ENCODE data around the gene SYNDIG1L.
"Not testable (repeated sequence)": the region's sequence is repeated elsewhere in the genome, so short reads cannot be mapped to it uniquely, and the experiment has no call there.

The SYNDIG1L gene

GRCh38 chr14:74454397-74454796, 28.4 kb upstream of the SYNDIG1L start:
- not testable (repeated sequence) for H3K9ac ChIP-seq (ENCODE audit: low read depth, low read length); H3K36me3 ChIP-seq (ENCODE audit: insufficient read depth, low read length); H3K9me3 ChIP-seq (ENCODE audit: control insufficient read depth, insufficient read depth, low read length); H3K4me1 ChIP-seq (ENCODE audit: insufficient read depth, low read length)

DNA sequence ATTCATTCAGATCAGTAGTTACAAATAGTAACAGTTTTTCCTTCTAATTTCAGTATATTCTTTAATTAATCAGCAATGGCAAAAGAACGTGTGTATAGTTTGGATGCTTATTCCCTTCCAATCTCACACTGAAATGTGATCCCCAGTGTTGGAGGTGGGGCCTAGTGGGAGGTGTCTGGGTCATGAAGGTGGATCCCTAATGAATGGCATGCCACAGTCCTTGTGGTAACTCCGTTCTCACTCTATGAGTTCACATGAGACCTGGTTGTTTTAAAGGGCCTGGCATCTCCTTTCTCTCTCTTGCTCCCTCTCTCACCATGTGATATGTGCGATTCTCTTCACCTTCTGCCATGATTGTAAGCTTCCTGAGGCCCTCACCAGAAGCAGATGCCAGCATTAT, 18.9 kb upstream of the SYNDIG1L start:
- Histone ChIP-seq H3K9ac (ENCODE audit: low read depth, low read length) (no peak overlapping the region), H3K36me3 (ENCODE audit: insufficient read depth, low read length) (no peaks in the 10 kb centered on the region), H3K9me3 (ENCODE audit: control insufficient read depth, insufficient read depth, low read length) (no peaks in the 10 kb centered on the region), H3K4me1 (ENCODE audit: insufficient read depth, low read length) (no peaks in the 10 kb centered on the region)

DNA sequence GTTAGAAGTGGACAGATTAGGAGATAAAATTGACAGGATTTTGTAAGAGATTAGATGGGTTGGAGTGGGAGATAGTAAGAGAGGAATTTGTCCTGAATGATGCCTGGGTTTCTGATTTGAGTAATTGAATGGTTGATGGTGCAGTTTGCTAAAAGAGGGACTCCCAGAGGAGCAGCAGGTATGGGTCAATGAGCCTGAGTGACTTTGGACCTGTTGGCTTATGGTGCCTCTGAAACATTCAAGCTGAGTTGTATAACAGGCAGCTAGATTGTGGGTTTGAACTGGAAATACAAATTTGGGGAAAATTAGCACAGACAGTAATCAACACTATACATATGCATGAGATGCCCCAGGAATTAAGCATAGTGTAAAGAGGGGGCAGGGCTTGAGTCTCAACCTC, 16.7 kb upstream of the SYNDIG1L start:
- H3K36me3 ChIP-seq (ENCODE audit: insufficient read depth, low read length) = no peaks in the 10 kb centered on the region
- no peak overlapping the region for H3K9ac ChIP-seq (ENCODE audit: low read depth, low read length)
- H3K4me1 ChIP-seq (ENCODE audit: insufficient read depth, low read length) = peaks cover 10% of the 10 kb centered on the region
- no peaks in the 10 kb centered on the region for H3K9me3 ChIP-seq (ENCODE audit: control insufficient read depth, insufficient read depth, low read length)

- no peaks in the 10 kb centered on the region for H3K9me3 ChIP-seq (ENCODE audit: control insufficient read depth, insufficient read depth, low read length)
- peaks cover 10% of the 10 kb centered on the region for H3K4me1 ChIP-seq (ENCODE audit: insufficient read depth, low read length)
- H3K36me3 ChIP-seq (ENCODE audit: insufficient read depth, low read length) = no peaks in the 10 kb centered on the region
- H3K9ac ChIP-seq (ENCODE audit: low read depth, low read length) = no peak overlapping the region
Observed at GRCh38 chr14:74441113-74441512, 15.1 kb upstream of the SYNDIG1L start.

DNA sequence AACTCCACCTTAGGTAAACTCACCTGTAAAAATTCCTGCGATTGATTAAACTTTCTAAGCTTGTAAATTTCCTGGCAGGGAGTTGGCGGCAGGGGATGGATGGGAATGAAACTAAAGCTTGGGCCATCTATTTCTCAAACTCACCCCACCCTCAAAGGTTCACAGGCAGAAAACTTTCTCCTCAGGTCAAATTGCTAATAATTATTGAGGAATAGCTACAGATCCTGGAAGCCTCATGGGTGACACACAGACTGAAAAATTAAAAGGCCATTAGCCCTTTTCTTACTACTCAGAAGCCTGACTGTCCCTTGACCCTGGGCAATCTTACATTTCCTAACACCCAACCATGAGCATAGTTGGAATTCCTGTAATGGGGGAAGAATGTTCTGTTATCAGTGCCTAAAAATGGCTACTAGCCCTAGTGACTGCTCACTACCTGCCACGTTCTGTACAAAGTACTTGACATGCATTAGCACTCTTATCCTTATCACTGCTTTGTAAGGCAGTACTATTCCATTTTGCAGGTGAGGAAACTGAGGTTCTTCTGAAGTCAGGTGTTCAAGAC, 12.4 kb upstream of the SYNDIG1L start:
- Histone ChIP-seq H3K4me1 (ENCODE audit: insufficient read depth, low read length) (peaks cover 14% of the 10 kb centered on the region), H3K36me3 (ENCODE audit: insufficient read depth, low read length) (no peaks in the 10 kb centered on the region), H3K9me3 (ENCODE audit: control insufficient read depth, insufficient read depth, low read length) (no peaks in the 10 kb centered on the region), H3K9ac (ENCODE audit: low read depth, low read length) (no peak overlapping the region)

GRCh38 chr14:74437496-74438053, 11.6 kb upstream of the SYNDIG1L start:
- Histone ChIP-seq H3K9me3 (ENCODE audit: control insufficient read depth, insufficient read depth, low read length) (no peaks in the 10 kb centered on the region), H3K4me1 (ENCODE audit: insufficient read depth, low read length) (peaks cover 14% of the 10 kb centered on the region), H3K9ac (ENCODE audit: low read depth, low read length) (no peak overlapping the region), H3K36me3 (ENCODE audit: insufficient read depth, low read length) (no peaks in the 10 kb centered on the region)

GRCh38 chr14:74434294-74434693, 8.3 kb upstream of the SYNDIG1L start:
- Histone ChIP-seq H3K4me1 (ENCODE audit: insufficient read depth, low read length) (peaks cover 28% of the 10 kb centered on the region), H3K9ac (ENCODE audit: low read depth, low read length) (no peak overlapping the region), H3K9me3 (ENCODE audit: control insufficient read depth, insufficient read depth, low read length) (no peaks in the 10 kb centered on the region), H3K36me3 (ENCODE audit: insufficient read depth, low read length) (no peaks in the 10 kb centered on the region)

GRCh38 chr14:74429991-74430390, 4.0 kb upstream of the SYNDIG1L start:
- Histone ChIP-seq H3K36me3 (ENCODE audit: insufficient read depth, low read length) (no peaks in the 10 kb centered on the region), H3K4me1 (ENCODE audit: insufficient read depth, low read length) (peaks cover 30% of the 10 kb centered on the region), H3K9me3 (ENCODE audit: control insufficient read depth, insufficient read depth, low read length) (no peaks in the 10 kb centered on the region), H3K9ac (ENCODE audit: low read depth, low read length) (no peak overlapping the region)

- Histone ChIP-seq H3K36me3 (ENCODE audit: insufficient read depth, low read length) (no peaks in the 10 kb centered on the region), H3K9me3 (ENCODE audit: control insufficient read depth, insufficient read depth, low read length) (no peaks in the 10 kb centered on the region), H3K9ac (ENCODE audit: low read depth, low read length) (no peak overlapping the region), H3K4me1 (ENCODE audit: insufficient read depth, low read length) (peaks cover 30% of the 10 kb centered on the region)
Observed at GRCh38 chr14:74429221-74429691, 3.2 kb upstream of the SYNDIG1L start.

GRCh38 chr14:74427651-74428050, 1.6 kb upstream of the SYNDIG1L start:
- H3K9ac ChIP-seq (ENCODE audit: low read depth, low read length) = no peak overlapping the region
- peaks cover 26% of the 10 kb centered on the region for H3K4me1 ChIP-seq (ENCODE audit: insufficient read depth, low read length)
- no peaks in the 10 kb centered on the region for H3K36me3 ChIP-seq (ENCODE audit: insufficient read depth, low read length)
- no peaks in the 10 kb centered on the region for H3K9me3 ChIP-seq (ENCODE audit: control insufficient read depth, insufficient read depth, low read length)

- no peaks in the 10 kb centered on the region for H3K9me3 ChIP-seq (ENCODE audit: control insufficient read depth, insufficient read depth, low read length)
- H3K36me3 ChIP-seq (ENCODE audit: insufficient read depth, low read length) = no peaks in the 10 kb centered on the region
- peak overlapping the region; percentile 28; the same call in 1 of the 2 replicates for H3K9ac ChIP-seq (ENCODE audit: low read depth, low read length)
- H3K4me1 ChIP-seq (ENCODE audit: insufficient read depth, low read length) = peaks cover 22% of the 10 kb centered on the region
Observed at GRCh38 chr14:74425525-74426201, 347 bp downstream of the SYNDIG1L start.

GRCh38 chr14:74424606-74425005, 1.4 kb downstream of the SYNDIG1L start:
- H3K36me3 ChIP-seq (ENCODE audit: insufficient read depth, low read length) = no peaks in the 10 kb centered on the region; the same call in 1 of the 2 replicates
- H3K9ac ChIP-seq (ENCODE audit: low read depth, low read length) = no peak overlapping the region
- no peaks in the 10 kb centered on the region for H3K9me3 ChIP-seq (ENCODE audit: control insufficient read depth, insufficient read depth, low read length)
- H3K4me1 ChIP-seq (ENCODE audit: insufficient read depth, low read length) = peaks cover 15% of the 10 kb centered on the region

- Histone ChIP-seq H3K9ac (ENCODE audit: low read depth, low read length) (no peak overlapping the region), H3K4me1 (ENCODE audit: insufficient read depth, low read length) (peaks cover 1% of the 10 kb centered on the region; the same call in 1 of the 2 replicates), H3K9me3 (ENCODE audit: control insufficient read depth, insufficient read depth, low read length) (no peaks in the 10 kb centered on the region), H3K36me3 (ENCODE audit: insufficient read depth, low read length) (no peaks in the 10 kb centered on the region; the same call in 1 of the 2 replicates)
Observed at GRCh38 chr14:74423246-74423645, 2.8 kb downstream of the SYNDIG1L start.

DNA sequence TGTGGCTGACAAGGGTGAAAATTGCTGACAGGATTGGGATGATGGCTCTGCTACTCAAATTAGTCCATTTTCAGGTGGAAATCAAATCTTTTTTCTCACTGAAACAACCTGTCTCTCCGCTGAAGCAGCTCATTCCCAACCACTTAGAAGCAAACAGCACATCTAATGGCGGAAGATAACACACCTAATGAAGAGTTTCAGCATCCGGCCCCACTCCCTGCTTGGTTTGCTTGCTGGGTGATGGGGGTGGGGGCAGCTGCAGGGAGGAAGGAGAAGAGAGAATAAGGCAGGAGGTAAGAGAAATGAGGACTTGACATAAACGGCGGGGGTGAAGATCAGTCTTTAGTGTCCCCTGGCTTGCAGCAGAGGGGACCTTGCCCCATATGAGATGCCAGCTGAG, 4.0 kb downstream of the SYNDIG1L start:
- no peak overlapping the region for H3K9ac ChIP-seq (ENCODE audit: low read depth, low read length)
- no peaks in the 10 kb centered on the region for H3K4me1 ChIP-seq (ENCODE audit: insufficient read depth, low read length)
- H3K36me3 ChIP-seq (ENCODE audit: insufficient read depth, low read length) = no peaks in the 10 kb centered on the region; the same call in 1 of the 2 replicates
- no peaks in the 10 kb centered on the region for H3K9me3 ChIP-seq (ENCODE audit: control insufficient read depth, insufficient read depth, low read length)

- Histone ChIP-seq H3K36me3 (ENCODE audit: insufficient read depth, low read length) (no peaks in the 10 kb centered on the region; the same call in 1 of the 2 replicates), H3K9ac (ENCODE audit: low read depth, low read length) (no peak overlapping the region), H3K9me3 (ENCODE audit: control insufficient read depth, insufficient read depth, low read length) (no peaks in the 10 kb centered on the region), H3K4me1 (ENCODE audit: insufficient read depth, low read length) (peaks cover 12% of the 10 kb centered on the region)
Observed at GRCh38 chr14:74419086-74419485, 6.9 kb downstream of the SYNDIG1L start.
